ENCODE measurements around the gene IGHMBP2. TPM values are rescaled to one million over a fixed set of nuclear protein-coding genes. Genes with fewer than 3 reads are reported as not detected.

The IGHMBP2 gene
- total RNA-seq, 4 donors from 2014 or later = 25.2 to 195 (median 111) TPM

DNA sequence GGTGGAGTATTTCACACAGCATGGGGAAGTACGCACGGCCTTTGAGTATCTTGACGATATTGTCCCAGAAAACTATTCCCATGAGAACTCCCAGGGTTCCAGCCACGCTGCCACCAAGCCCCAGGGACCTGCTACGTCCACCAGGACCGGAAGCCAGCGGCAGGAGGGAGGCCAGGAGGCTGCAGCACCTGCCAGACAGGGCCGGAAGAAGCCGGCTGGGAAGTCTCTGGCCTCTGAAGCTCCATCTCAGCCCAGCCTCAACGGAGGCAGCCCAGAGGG lies 32.6 kb downstream of the IGHMBP2 start:
- 94% methylated on average over 10 of the region's 10 CpGs; no CpG with 5 or more reads in 1 of the 2 donors for WGBS, 2 donors (ENCODE audit: low coverage in 1 of 2)
- Histone ChIP-seq H3K4me1 (no peaks in the 10 kb centered on the region), H3K27ac (peak overlapping the region; percentile 12 to 68 (median 42)), H3K36me3 (peaks cover 0 to 14% (median 5%) of the 10 kb centered on the region in 4 donors), H3K9me3 (no peaks in the 10 kb centered on the region), H3K4me3 (no peak overlapping the region), H3K27me3 (no peaks in the 10 kb centered on the region)
- no peak for DNase-seq
- in situ Hi-C loops (cut with MboI; ENCODE audit: low pct_ligation_motif_present in 1 of 4, low pct_unique_long_range_greater_than_20kb in 1 of 4, low sequenced_read_pairs in 3 of 4) = no loop called here
- intact Hi-C loops (cut with DNase I; ENCODE audit: low total_unique reads) = no loop called here
- TF ChIP-seq EP300 (IDR thresholded peaks at IDR 0.05; ENCODE audit: low read depth) = no peak
- no peak for TF ChIP-seq POLR2AphosphoS5 (IDR thresholded peaks at IDR 0.05)
- TF ChIP-seq POLR2A (IDR thresholded peaks at IDR 0.05) = no peak
- TF ChIP-seq, protein P1, sequence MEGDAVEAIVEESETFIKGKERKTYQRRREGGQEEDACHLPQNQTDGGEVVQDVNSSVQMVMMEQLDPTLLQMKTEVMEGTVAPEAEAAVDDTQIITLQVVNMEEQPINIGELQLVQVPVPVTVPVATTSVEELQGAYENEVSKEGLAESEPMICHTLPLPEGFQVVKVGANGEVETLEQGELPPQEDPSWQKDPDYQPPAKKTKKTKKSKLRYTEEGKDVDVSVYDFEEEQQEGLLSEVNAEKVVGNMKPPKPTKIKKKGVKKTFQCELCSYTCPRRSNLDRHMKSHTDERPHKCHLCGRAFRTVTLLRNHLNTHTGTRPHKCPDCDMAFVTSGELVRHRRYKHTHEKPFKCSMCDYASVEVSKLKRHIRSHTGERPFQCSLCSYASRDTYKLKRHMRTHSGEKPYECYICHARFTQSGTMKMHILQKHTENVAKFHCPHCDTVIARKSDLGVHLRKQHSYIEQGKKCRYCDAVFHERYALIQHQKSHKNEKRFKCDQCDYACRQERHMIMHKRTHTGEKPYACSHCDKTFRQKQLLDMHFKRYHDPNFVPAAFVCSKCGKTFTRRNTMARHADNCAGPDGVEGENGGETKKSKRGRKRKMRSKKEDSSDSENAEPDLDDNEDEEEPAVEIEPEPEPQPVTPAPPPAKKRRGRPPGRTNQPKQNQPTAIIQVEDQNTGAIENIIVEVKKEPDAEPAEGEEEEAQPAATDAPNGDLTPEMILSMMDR (IDR thresholded peaks at IDR 0.05) = no peak

DNA sequence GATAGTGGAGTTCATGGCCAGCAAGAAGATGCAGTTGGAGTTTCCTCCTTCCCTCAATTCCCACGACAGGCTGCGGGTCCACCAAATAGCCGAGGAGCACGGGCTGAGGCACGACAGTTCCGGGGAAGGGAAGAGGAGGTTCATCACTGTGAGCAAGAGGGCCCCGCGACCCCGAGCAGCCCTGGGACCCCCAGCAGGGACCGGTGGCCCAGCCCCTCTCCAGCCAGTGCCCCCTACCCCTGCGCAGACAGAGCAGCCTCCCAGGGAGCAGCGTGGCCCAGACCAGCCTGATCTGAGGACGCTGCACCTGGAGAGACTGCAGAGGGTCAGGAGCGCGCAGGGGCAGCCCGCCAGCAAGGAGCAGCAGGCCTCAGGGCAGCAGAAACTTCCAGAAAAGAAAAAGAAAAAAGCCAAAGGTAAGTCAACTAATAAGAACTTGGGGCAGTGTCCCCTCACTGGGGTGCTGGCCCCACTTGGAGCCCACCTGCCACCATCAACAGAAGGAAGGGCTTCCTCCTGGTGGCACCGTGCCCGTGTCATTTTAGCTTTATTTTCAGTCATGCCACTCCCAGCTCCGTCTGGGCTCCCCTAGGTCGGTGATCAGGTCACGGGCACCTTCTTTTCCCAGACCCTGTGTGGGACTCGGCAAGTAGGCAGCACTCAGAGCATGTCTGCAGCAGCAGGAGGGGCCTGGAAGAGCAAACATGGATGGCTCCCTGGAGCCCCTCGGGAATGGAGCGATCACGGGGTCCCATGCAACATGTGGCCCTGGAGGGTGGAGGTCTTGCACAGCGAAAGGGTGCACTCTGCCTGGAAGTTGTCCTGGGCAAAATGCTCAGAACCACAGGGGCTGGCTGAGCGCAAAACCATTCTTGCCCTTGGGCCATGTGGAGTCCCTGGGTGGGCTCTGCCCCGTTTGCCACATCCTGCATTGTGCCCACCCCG lies 33.3 kb downstream of the IGHMBP2 start:
- Histone ChIP-seq H3K9me3 (no peaks in the 10 kb centered on the region), H3K27ac (peak overlapping the region in 2 of 4 donors; percentile 49 to 68), H3K4me1 (no peaks in the 10 kb centered on the region), H3K36me3 (peaks cover 0 to 14% (median 5%) of the 10 kb centered on the region in 4 donors), H3K4me3 (no peak overlapping the region), H3K27me3 (no peaks in the 10 kb centered on the region)
- WGBS, 2 donors (ENCODE audit: low coverage in 1 of 2) = 94 to 100% methylated on average over 1 to 29 of the region's 29 CpGs
- in situ Hi-C loops (cut with MboI; ENCODE audit: low pct_ligation_motif_present in 1 of 4, low pct_unique_long_range_greater_than_20kb in 1 of 4, low sequenced_read_pairs in 3 of 4) (no loop called here), intact Hi-C loops (cut with DNase I; ENCODE audit: low total_unique reads) (no loop called here)
- TF ChIP-seq POLR2AphosphoS5 (IDR thresholded peaks at IDR 0.05) = no peak
- DNase-seq = no peak

DNA sequence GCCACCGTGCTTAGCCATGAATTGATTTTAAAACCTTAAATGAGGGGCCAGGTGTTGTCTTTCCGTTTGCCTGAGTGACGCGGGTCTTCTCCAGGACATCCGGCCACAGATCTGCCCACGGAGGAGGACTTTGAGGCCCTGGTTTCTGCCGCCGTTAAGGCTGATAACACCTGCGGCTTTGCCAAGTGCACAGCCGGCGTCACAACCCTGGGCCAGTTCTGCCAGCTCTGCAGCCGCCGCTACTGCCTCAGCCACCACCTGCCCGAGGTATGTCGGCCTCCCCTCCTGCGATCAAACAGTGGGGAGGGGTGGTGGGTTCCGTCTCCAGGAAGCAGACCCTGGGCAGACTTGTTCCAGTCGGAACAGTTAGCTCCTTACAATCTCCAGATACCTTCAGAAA lies 34.4 kb downstream of the IGHMBP2 start:
- WGBS, 2 donors (ENCODE audit: low coverage in 1 of 2) = 92 to 100% methylated on average over 1 to 18 of the region's 18 CpGs
- Histone ChIP-seq H3K9me3 (no peaks in the 10 kb centered on the region), H3K27me3 (no peaks in the 10 kb centered on the region), H3K27ac (peak overlapping the region in 1 of 4 donors; percentile 89), H3K4me3 (no peak overlapping the region), H3K4me1 (peaks cover 5 to 11% (median 7%) of the 10 kb centered on the region in 4 donors), H3K36me3 (peaks cover 0 to 14% (median 5%) of the 10 kb centered on the region in 4 donors)
- in situ Hi-C loops (cut with MboI; ENCODE audit: low pct_ligation_motif_present in 1 of 4, low pct_unique_long_range_greater_than_20kb in 1 of 4, low sequenced_read_pairs in 3 of 4) = no loop called here
- no peak for DNase-seq
- TF ChIP-seq POLR2AphosphoS5 (IDR thresholded peaks at IDR 0.05) = no peak
- TF ChIP-seq, protein P1 (IDR thresholded peaks at IDR 0.05) = no peak
- TF ChIP-seq EP300 (IDR thresholded peaks at IDR 0.05; ENCODE audit: low read depth) = no peak
- TF ChIP-seq POLR2A (IDR thresholded peaks at IDR 0.05) = no peak
- intact Hi-C loops (cut with DNase I; ENCODE audit: low total_unique reads) = no loop called here

DNA sequence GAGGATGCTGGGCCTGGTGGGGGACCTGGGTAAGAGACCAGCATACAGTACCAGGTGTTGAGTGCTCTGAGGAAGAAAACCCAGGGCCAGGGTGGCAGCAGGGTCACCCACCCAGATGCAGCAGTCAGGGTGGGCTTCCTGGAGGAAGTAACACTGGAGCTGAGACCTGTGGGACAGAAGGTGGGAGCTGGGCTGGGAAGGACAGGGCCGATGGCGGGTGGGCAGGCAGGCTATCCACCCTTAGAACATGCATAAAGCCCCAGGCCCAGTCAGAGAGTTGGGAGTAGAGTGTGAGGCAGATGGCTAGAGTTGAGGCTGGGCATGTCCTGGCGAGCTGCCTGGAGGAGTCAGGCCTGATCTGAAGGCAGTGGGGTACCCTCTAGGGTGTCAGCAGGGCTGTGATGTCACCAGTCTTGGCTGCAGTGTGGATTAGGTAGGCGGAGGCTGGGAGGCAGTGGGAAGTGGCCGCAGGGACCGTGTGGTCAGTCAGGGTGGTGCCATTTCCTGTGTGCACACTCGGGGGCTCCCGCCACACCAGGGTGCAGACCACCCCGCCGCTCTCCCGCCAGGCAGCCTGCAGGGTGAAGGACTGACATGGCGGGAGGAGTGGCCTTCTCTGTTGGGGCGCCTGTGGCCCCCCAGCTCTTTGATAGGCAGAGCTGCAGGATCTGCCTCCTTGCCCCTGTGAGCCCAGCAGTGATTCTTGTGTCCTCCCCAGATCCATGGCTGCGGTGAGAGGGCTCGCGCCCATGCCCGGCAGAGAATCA lies 35.3 kb downstream of the IGHMBP2 start:
- TF ChIP-seq POLR2AphosphoS5 (IDR thresholded peaks at IDR 0.05) (no peak), EP300 (IDR thresholded peaks at IDR 0.05; ENCODE audit: low read depth) (no peak), POLR2A (IDR thresholded peaks at IDR 0.05) (no peak)
- TF ChIP-seq, protein P1 (IDR thresholded peaks at IDR 0.05) = no peak
- Histone ChIP-seq H3K27ac (peak overlapping the region in 3 of 4 donors; percentile 81 to 89 (median 85)), H3K36me3 (peaks cover 0 to 14% (median 5%) of the 10 kb centered on the region in 4 donors), H3K4me1 (peaks cover 13 to 17% (median 14%) of the 10 kb centered on the region in 4 donors), H3K4me3 (no peak overlapping the region), H3K9me3 (no peaks in the 10 kb centered on the region), H3K27me3 (no peaks in the 10 kb centered on the region)
- in situ Hi-C loops (cut with MboI; ENCODE audit: low pct_ligation_motif_present in 1 of 4, low pct_unique_long_range_greater_than_20kb in 1 of 4, low sequenced_read_pairs in 3 of 4) = no loop called here
- intact Hi-C loops (cut with DNase I; ENCODE audit: low total_unique reads) = no loop called here
- DNase-seq = no peak
- WGBS, 2 donors (ENCODE audit: low coverage in 1 of 2) = 94% methylated on average over 15 of the region's 17 CpGs; no CpG with 5 or more reads in 1 of the 2 donors
